MM.1S (cell line): ENCODE measurements around the gene LMBR1.

Experiments used
- DNase-seq: peaks from one replicate; pipeline ENCODE4 v3.0.0-alpha.2; 2015
- H2AFZ ChIP-seq: fragments of 300-600 bp; sonication (generic); 2 replicates; pipeline ENCODE4 v1.6.0; 2016; ENCODE audit warnings: antibody characterized with exemption, low read length
- H3F3A ChIP-seq: fragments of 300-600 bp; sonication (generic); 2 replicates; pipeline ENCODE4 v1.6.1; 2016; ENCODE audit warnings: mild to moderate bottlenecking, antibody characterized with exemption, low read length, moderate library complexity, mixed read lengths; ENCODE audit not compliant: insufficient read depth
- H3K27ac ChIP-seq: fragments of 300-600 bp; sonication (generic); 2 replicates; pipeline ENCODE4 v1.5.1; 2016; ENCODE audit warnings: mild to moderate bottlenecking, low read length
- H3K27me3 ChIP-seq: fragments of 300-600 bp; sonication (generic); replicated peaks from 2 replicates; pipeline ENCODE4 v1.6.0; 2016; ENCODE audit warnings: low read length; ENCODE audit not compliant: insufficient read depth
- H3K36me3 ChIP-seq: fragments of 300-600 bp; sonication (generic); replicated peaks from 2 replicates; pipeline ENCODE4 v1.6.1; 2016; ENCODE audit warnings: mild to moderate bottlenecking, low read length, mixed read lengths; ENCODE audit not compliant: insufficient read depth
- H3K4me1 ChIP-seq: fragments of 300-600 bp; sonication (generic); 2 replicates; pipeline ENCODE4 v1.6.1; 2016; ENCODE audit warnings: low read length, mixed read lengths
- H3K4me2 ChIP-seq: fragments of 300-600 bp; sonication (generic); 2 replicates; pipeline ENCODE4 v1.6.0; 2016; ENCODE audit warnings: low read depth, low read length
- H3K4me3 ChIP-seq: fragments of 300-600 bp; sonication (generic); 2 replicates; pipeline ENCODE4 v1.5.1; 2016; ENCODE audit warnings: low read length, mixed read lengths
- H3K79me2 ChIP-seq: fragments of 300-600 bp; sonication (generic); 2 replicates; pipeline ENCODE4 v1.6.1; 2016; ENCODE audit warnings: mixed run types, low read length, mixed read lengths
- H3K9ac ChIP-seq: fragments of 300-600 bp; sonication (generic); 2 replicates; pipeline ENCODE4 v1.6.1; 2016; ENCODE audit warnings: low read length, mixed read lengths
- H3K9me2 ChIP-seq: fragments of 300-600 bp; sonication (generic); replicated peaks from 2 replicates; pipeline ENCODE4 v1.6.1; 2016; ENCODE audit warnings: mild to moderate bottlenecking, low read length, mixed read lengths; ENCODE audit not compliant: insufficient read depth
- H3K9me3 ChIP-seq: fragments of 300-600 bp; sonication (generic); replicated peaks from 2 replicates; pipeline ENCODE4 v1.6.1; 2016; ENCODE audit warnings: mild to moderate bottlenecking, low read length, mixed read lengths; ENCODE audit not compliant: insufficient read depth
- H4K20me1 ChIP-seq: fragments of 300-600 bp; sonication (generic); 2 replicates; pipeline ENCODE4 v1.6.1; 2016; ENCODE audit warnings: mild to moderate bottlenecking, low read length, moderate library complexity, mixed read lengths; ENCODE audit not compliant: insufficient read depth
- CTCF ChIP-seq: fragments of 300-600 bp; sonication (generic); IDR thresholded peaks from 2 replicates; pipeline ENCODE4 v1.5.1; 2016; ENCODE audit warnings: antibody characterized with exemption, low read length, mixed read lengths
- EZH2 ChIP-seq: fragments of 300-600 bp; sonication (generic); optimal IDR thresholded peaks from 2 replicates; pipeline ENCODE3; 2017; ENCODE audit warnings: low read depth, mild to moderate bottlenecking, antibody characterized with exemption, low read length, mixed read lengths
- EZH2phosphoT487 ChIP-seq: fragments of 300-600 bp; sonication (generic); IDR thresholded peaks from 2 replicates; pipeline ENCODE4 v1.6.1; 2018; ENCODE audit warnings: antibody characterized with exemption, low read length

LMBR1 gene

GRCh38 chr7:156693627-156694026 is 199.4 kb downstream of the LMBR1 start:
- Histone ChIP-seq H3K27me3 (no peaks in the 10 kb centered on the region), H3K4me2 (no peak overlapping the region), H3K9ac (no peak overlapping the region), H3K9me3 (no peaks in the 10 kb centered on the region), H3K79me2 (no peaks in the 10 kb centered on the region), H3K9me2 (no peaks in the 10 kb centered on the region), H4K20me1 (no peaks in the 10 kb centered on the region), H3F3A (no peaks in the 10 kb centered on the region), H3K36me3 (no peaks in the 10 kb centered on the region), H3K4me3 (no peak overlapping the region), H3K27ac (no peak overlapping the region), H2AFZ (no peak overlapping the region), H3K4me1 (no peaks in the 10 kb centered on the region)
- DNase-seq = no peak
- TF ChIP-seq EZH2 = no peak
- no peak for TF ChIP-seq CTCF
- no peak for TF ChIP-seq EZH2phosphoT487

GRCh38 chr7:156692849-156693248 is 200.1 kb downstream of the LMBR1 start:
- no peaks in the 10 kb centered on the region for H3K36me3 ChIP-seq
- no peak overlapping the region for H3K9ac ChIP-seq
- H3K4me3 ChIP-seq = no peak overlapping the region
- H4K20me1 ChIP-seq = no peaks in the 10 kb centered on the region
- H3K27me3 ChIP-seq = no peaks in the 10 kb centered on the region
- TF ChIP-seq CTCF = no peak
- no peak for TF ChIP-seq EZH2
- no peak overlapping the region for H3K4me2 ChIP-seq
- no peaks in the 10 kb centered on the region for H3K9me2 ChIP-seq
- no peak overlapping the region for H3K27ac ChIP-seq
- no peak for DNase-seq
- no peaks in the 10 kb centered on the region for H3F3A ChIP-seq
- no peaks in the 10 kb centered on the region for H3K79me2 ChIP-seq
- no peak overlapping the region for H2AFZ ChIP-seq
- no peaks in the 10 kb centered on the region for H3K9me3 ChIP-seq
- H3K4me1 ChIP-seq = no peaks in the 10 kb centered on the region

GRCh38 chr7:156691764-156692163 is 201.2 kb downstream of the LMBR1 start:
- Histone ChIP-seq H3K4me2 (no peak overlapping the region), H3K79me2 (no peaks in the 10 kb centered on the region), H3F3A (no peaks in the 10 kb centered on the region), H3K9me3 (no peaks in the 10 kb centered on the region), H3K27me3 (no peaks in the 10 kb centered on the region), H3K9ac (no peak overlapping the region), H3K4me3 (no peak overlapping the region), H4K20me1 (no peaks in the 10 kb centered on the region), H3K4me1 (no peaks in the 10 kb centered on the region), H3K36me3 (no peaks in the 10 kb centered on the region), H3K27ac (no peak overlapping the region), H2AFZ (no peak overlapping the region), H3K9me2 (no peaks in the 10 kb centered on the region)
- no peak for TF ChIP-seq CTCF
- no peak for TF ChIP-seq EZH2
- no peak for TF ChIP-seq EZH2phosphoT487
- no peak for DNase-seq

- Histone ChIP-seq H3K9me2 (no peaks in the 10 kb centered on the region), H2AFZ (no peak overlapping the region), H3K4me1 (no peaks in the 10 kb centered on the region), H3K9ac (no peak overlapping the region), H3K4me2 (no peak overlapping the region), H3K27me3 (no peaks in the 10 kb centered on the region), H4K20me1 (no peaks in the 10 kb centered on the region), H3K27ac (no peak overlapping the region), H3K79me2 (no peaks in the 10 kb centered on the region), H3K36me3 (no peaks in the 10 kb centered on the region), H3K9me3 (no peaks in the 10 kb centered on the region), H3K4me3 (no peak overlapping the region), H3F3A (no peaks in the 10 kb centered on the region; the same call in 1 of the 2 replicates)
- no peak for TF ChIP-seq CTCF
- TF ChIP-seq EZH2 = no peak
- TF ChIP-seq EZH2phosphoT487 = no peak
- no peak for DNase-seq
Measured at GRCh38 chr7:156684661-156685060, 208.3 kb downstream of the LMBR1 start.
